Measurements from ENCODE around the gene LRIG2.

Gene LRIG2

DNA sequence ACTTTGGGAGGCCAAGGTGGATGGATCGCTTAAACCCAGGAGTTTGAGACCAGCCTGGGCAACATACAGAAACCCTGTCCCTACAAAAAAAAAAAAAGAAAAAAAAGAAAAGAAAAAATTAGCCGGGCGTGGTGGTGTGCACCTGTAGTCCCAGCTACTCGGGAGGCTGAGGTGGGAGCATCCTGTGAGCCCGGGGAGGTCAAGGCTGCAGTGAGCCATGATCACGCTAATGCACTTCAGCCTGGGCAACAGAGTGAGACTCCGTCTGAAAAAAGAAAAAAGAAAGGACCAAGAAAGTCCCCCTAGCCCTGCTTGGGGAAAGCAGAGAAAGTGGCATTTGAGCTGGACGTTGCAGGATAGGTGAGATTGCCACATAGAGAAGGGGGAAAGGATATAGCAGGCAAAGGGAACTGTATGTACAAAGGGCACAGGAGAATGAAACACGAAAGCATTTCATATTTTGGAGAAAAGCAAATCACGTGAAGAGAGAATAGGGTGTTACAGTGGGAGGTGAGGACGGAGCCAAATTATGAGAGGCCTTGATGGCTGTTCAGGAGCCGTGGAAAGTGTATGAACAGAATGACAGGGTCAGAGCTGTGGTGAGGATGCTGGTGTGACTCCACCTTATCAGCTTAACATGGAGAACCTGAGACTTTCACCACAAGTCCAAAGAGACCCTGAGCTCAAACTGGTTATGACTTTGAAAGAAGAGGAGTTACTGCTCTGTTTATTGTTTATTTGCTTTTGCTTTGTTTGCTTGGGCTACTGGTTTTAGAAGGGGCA is 19.5 kb upstream of the LRIG2 start:
- H2AFZ ChIP-seq (ENCODE audit: low read depth, low read length), result no peak overlapping the region
- H3K9me3 ChIP-seq (ENCODE audit: control insufficient read depth, low read length), result no peaks in the 10 kb centered on the region
- no peak overlapping the region for H3K18ac ChIP-seq (ENCODE audit: low read depth in 1 of 2, low read length in 2 of 2)
- no peaks in the 10 kb centered on the region for H3K27me3 ChIP-seq (ENCODE audit: control insufficient read depth in 1 of 2, insufficient read depth in 1 of 2, low read length in 2 of 2)
- no peak for DNase-seq
- H3K4me1 ChIP-seq (ENCODE audit: control insufficient read depth, insufficient read depth, low read depth, low read length), result peaks cover 8% of the 10 kb centered on the region
- no peak overlapping the region for H4K91ac ChIP-seq (ENCODE audit: low read length)
- H2BK120ac ChIP-seq (ENCODE audit: low read depth, low read length), result no peak overlapping the region
- no peak overlapping the region for H4K8ac ChIP-seq (ENCODE audit: low read length)
- H3K9ac ChIP-seq (ENCODE audit: low read length), result no peak overlapping the region
- no peaks in the 10 kb centered on the region for H3K79me1 ChIP-seq (replicated peaks; ENCODE audit: low read length, poor library complexity, severe bottlenecking)
- H2BK12ac ChIP-seq (ENCODE audit: low read length in 2 of 2), result no peak overlapping the region
- H3K36me3 ChIP-seq (ENCODE audit: control insufficient read depth in 1 of 2, insufficient read depth in 2 of 2, low read depth in 1 of 2, low read length in 2 of 2), result no peaks in the 10 kb centered on the region
- H3K27ac ChIP-seq (ENCODE audit: low read length, poor library complexity, severe bottlenecking), result no peak overlapping the region
- no peak overlapping the region for H2AK5ac ChIP-seq (ENCODE audit: low read length, severe bottlenecking)
- H3K23ac ChIP-seq (ENCODE audit: low read length in 2 of 2), result no peak overlapping the region
- no peak overlapping the region for H3K4ac ChIP-seq (ENCODE audit: low read depth in 1 of 2, low read length in 2 of 2)
- no peak overlapping the region for H2BK15ac ChIP-seq (ENCODE audit: low read depth, poor library complexity, severe bottlenecking)
- no peak overlapping the region for H3K14ac ChIP-seq (ENCODE audit: low read length in 2 of 2)
- no peak overlapping the region for H2BK5ac ChIP-seq (ENCODE audit: low read depth, low read length, poor library complexity, severe bottlenecking)
- 84% methylated on average over 12 of the region's 12 CpGs for WGBS
- no peak overlapping the region for H3K4me2 ChIP-seq (ENCODE audit: low read length, poor library complexity, severe bottlenecking)
- no peak overlapping the region for H3K4me3 ChIP-seq (ENCODE audit: insufficient read depth in 1 of 2, low read depth in 1 of 2, low read length in 2 of 2)

DNA sequence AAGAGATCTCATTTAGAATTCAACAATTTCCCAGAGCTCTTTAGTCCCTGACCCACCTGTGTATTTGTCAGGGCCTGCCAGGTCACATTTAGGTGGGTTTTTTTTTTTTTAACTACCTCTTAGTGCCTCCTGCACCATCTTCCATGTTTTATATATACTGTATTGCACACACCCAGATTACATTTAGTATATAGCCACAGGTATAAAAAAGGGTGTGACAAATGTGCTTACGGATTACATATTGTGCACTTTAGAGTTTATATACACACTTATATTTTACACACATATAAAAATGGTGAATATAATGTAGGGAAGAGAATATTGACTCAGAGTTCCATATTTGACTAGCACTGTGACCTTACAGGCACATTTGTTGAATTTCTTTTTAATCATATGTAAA is 17.4 kb upstream of the LRIG2 start:
- Histone ChIP-seq H3K4me3 (ENCODE audit: insufficient read depth in 1 of 2, low read depth in 1 of 2, low read length in 2 of 2) (no peak overlapping the region), H3K4ac (ENCODE audit: low read depth in 1 of 2, low read length in 2 of 2) (no peak overlapping the region), H3K27ac (ENCODE audit: low read length, poor library complexity, severe bottlenecking) (no peak overlapping the region), H2BK15ac (ENCODE audit: low read depth, poor library complexity, severe bottlenecking) (no peak overlapping the region), H3K18ac (ENCODE audit: low read depth in 1 of 2, low read length in 2 of 2) (no peak overlapping the region), H3K27me3 (ENCODE audit: control insufficient read depth in 1 of 2, insufficient read depth in 1 of 2, low read length in 2 of 2) (no peaks in the 10 kb centered on the region), H3K79me1 (replicated peaks; ENCODE audit: low read length, poor library complexity, severe bottlenecking) (no peaks in the 10 kb centered on the region), H2BK120ac (ENCODE audit: low read depth, low read length) (no peak overlapping the region), H3K23ac (ENCODE audit: low read length in 2 of 2) (no peak overlapping the region), H3K9ac (ENCODE audit: low read length) (no peak overlapping the region), H2BK5ac (ENCODE audit: low read depth, low read length, poor library complexity, severe bottlenecking) (no peak overlapping the region), H2AFZ (ENCODE audit: low read depth, low read length) (no peak overlapping the region), H4K91ac (ENCODE audit: low read length) (no peak overlapping the region), H3K9me3 (ENCODE audit: control insufficient read depth, low read length) (no peaks in the 10 kb centered on the region), H3K4me1 (ENCODE audit: control insufficient read depth, insufficient read depth, low read depth, low read length) (peaks cover 18% of the 10 kb centered on the region), H3K36me3 (ENCODE audit: control insufficient read depth in 1 of 2, insufficient read depth in 2 of 2, low read depth in 1 of 2, low read length in 2 of 2) (no peaks in the 10 kb centered on the region), H3K4me2 (ENCODE audit: low read length, poor library complexity, severe bottlenecking) (no peak overlapping the region), H4K8ac (ENCODE audit: low read length) (no peak overlapping the region), H2AK5ac (ENCODE audit: low read length, severe bottlenecking) (no peak overlapping the region), H3K14ac (ENCODE audit: low read length in 2 of 2) (no peak overlapping the region), H2BK12ac (ENCODE audit: low read length in 2 of 2) (no peak overlapping the region)
- WGBS, result no CpG with 5 or more reads among the region's 1 CpG
- DNase-seq, result no peak

DNA sequence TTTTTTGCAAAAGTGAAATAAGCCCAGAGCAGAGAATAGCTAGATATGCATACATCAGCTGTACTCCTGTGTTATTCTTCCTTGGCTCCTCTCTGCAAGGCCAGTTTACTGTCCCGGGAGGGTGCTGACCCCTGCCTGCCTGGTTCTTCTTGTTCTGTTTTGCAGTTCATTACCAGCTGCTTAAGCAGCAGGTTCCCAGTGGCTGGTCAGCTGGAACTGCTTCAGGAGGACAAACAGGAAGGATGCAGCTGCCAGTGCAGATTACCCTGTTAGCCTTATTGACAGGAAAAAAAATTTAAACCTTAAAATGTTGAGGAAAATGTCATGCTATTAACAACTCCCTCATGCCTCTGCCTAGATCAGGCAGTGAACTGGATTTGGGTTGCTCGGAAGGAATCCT is 16.0 kb upstream of the LRIG2 start:
- DNase-seq, result peak; percentile 16
- Histone ChIP-seq H2BK12ac (ENCODE audit: low read length in 2 of 2) (no peak overlapping the region), H3K27me3 (ENCODE audit: control insufficient read depth in 1 of 2, insufficient read depth in 1 of 2, low read length in 2 of 2) (no peaks in the 10 kb centered on the region), H2BK5ac (ENCODE audit: low read depth, low read length, poor library complexity, severe bottlenecking) (no peak overlapping the region), H2AFZ (ENCODE audit: low read depth, low read length) (no peak overlapping the region), H3K4me2 (ENCODE audit: low read length, poor library complexity, severe bottlenecking) (no peak overlapping the region), H4K8ac (ENCODE audit: low read length) (no peak overlapping the region), H3K9ac (ENCODE audit: low read length) (no peak overlapping the region), H3K79me1 (replicated peaks; ENCODE audit: low read length, poor library complexity, severe bottlenecking) (no peaks in the 10 kb centered on the region), H3K27ac (ENCODE audit: low read length, poor library complexity, severe bottlenecking) (peak overlapping the region; percentile 46), H3K23ac (ENCODE audit: low read length in 2 of 2) (no peak overlapping the region), H2AK5ac (ENCODE audit: low read length, severe bottlenecking) (no peak overlapping the region), H3K4me3 (ENCODE audit: insufficient read depth in 1 of 2, low read depth in 1 of 2, low read length in 2 of 2) (no peak overlapping the region), H4K91ac (ENCODE audit: low read length) (no peak overlapping the region), H3K4ac (ENCODE audit: low read depth in 1 of 2, low read length in 2 of 2) (no peak overlapping the region), H3K14ac (ENCODE audit: low read length in 2 of 2) (no peak overlapping the region), H2BK120ac (ENCODE audit: low read depth, low read length) (no peak overlapping the region), H3K36me3 (ENCODE audit: control insufficient read depth in 1 of 2, insufficient read depth in 2 of 2, low read depth in 1 of 2, low read length in 2 of 2) (no peaks in the 10 kb centered on the region), H2BK15ac (ENCODE audit: low read depth, poor library complexity, severe bottlenecking) (no peak overlapping the region), H3K4me1 (ENCODE audit: control insufficient read depth, insufficient read depth, low read depth, low read length) (peaks cover 18% of the 10 kb centered on the region), H3K9me3 (ENCODE audit: control insufficient read depth, low read length) (no peaks in the 10 kb centered on the region), H3K18ac (ENCODE audit: low read depth in 1 of 2, low read length in 2 of 2) (no peak overlapping the region)
- 34% methylated on average over 2 of the region's 2 CpGs for WGBS

DNA sequence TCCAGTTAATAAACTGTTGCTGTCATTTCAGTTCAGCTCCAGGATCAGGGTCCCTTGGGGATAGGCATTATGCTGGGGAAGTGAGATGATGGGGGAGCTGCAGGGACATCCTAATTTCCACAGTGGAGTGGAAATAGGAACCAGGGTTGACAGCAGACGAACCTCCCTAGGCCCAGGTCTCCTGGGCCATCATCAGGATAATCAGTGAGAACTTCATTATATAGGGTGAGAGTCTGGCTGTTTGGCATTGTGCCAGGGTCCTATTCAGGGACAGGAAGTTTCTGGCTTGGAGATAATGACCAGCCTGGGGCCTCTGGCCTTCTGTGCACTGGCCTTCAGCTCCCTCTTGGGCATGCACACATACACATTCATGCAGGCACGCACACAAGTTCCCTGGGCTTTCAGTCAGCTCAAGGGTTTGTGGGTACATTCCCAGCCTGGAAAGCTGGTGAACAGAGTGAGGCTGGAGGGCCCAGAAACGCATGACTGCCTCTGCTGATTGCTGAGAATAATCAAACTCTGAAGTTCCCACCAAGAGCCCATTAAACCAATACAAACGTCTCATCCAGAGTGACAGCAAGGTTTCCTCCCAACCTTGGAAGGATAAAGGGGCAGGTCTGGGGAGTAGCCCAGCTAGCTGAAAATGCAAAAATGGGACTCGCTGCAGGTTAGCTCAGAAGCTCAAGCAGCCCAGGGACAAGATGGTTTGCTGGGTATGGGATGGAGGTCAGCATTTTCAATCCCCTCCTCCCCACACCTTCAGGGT is 13.9 kb upstream of the LRIG2 start:
- Histone ChIP-seq H3K4me2 (ENCODE audit: low read length, poor library complexity, severe bottlenecking) (no peak overlapping the region), H3K14ac (ENCODE audit: low read length in 2 of 2) (no peak overlapping the region), H3K9me3 (ENCODE audit: control insufficient read depth, low read length) (no peaks in the 10 kb centered on the region), H3K36me3 (ENCODE audit: control insufficient read depth in 1 of 2, insufficient read depth in 2 of 2, low read depth in 1 of 2, low read length in 2 of 2) (no peaks in the 10 kb centered on the region), H2AK5ac (ENCODE audit: low read length, severe bottlenecking) (peak overlapping the region; percentile 37), H2BK120ac (ENCODE audit: low read depth, low read length) (no peak overlapping the region), H3K18ac (ENCODE audit: low read depth in 1 of 2, low read length in 2 of 2) (peak overlapping the region; percentile 14 to 22), H3K79me1 (replicated peaks; ENCODE audit: low read length, poor library complexity, severe bottlenecking) (no peaks in the 10 kb centered on the region), H3K4me1 (ENCODE audit: control insufficient read depth, insufficient read depth, low read depth, low read length) (peaks cover 16% of the 10 kb centered on the region), H4K91ac (ENCODE audit: low read length) (peak overlapping the region; percentile 34), H4K8ac (ENCODE audit: low read length) (peak overlapping the region; percentile 59), H2AFZ (ENCODE audit: low read depth, low read length) (no peak overlapping the region), H3K27me3 (ENCODE audit: control insufficient read depth in 1 of 2, insufficient read depth in 1 of 2, low read length in 2 of 2) (no peaks in the 10 kb centered on the region), H2BK12ac (ENCODE audit: low read length in 2 of 2) (no peak overlapping the region), H3K27ac (ENCODE audit: low read length, poor library complexity, severe bottlenecking) (no peak overlapping the region), H3K4me3 (ENCODE audit: insufficient read depth in 1 of 2, low read depth in 1 of 2, low read length in 2 of 2) (no peak overlapping the region), H3K23ac (ENCODE audit: low read length in 2 of 2) (no peak overlapping the region), H2BK15ac (ENCODE audit: low read depth, poor library complexity, severe bottlenecking) (peak overlapping the region; percentile 67), H3K4ac (ENCODE audit: low read depth in 1 of 2, low read length in 2 of 2) (peak overlapping the region in 1 of 2 experiments; percentile 25), H2BK5ac (ENCODE audit: low read depth, low read length, poor library complexity, severe bottlenecking) (no peak overlapping the region), H3K9ac (ENCODE audit: low read length) (no peak overlapping the region)
- DNase-seq, result peak; percentile 54
- WGBS, result 32% methylated on average over 3 of the region's 5 CpGs

Data from mesenchymal stem cell (in vitro differentiated cells and primary cell).